Mucosa of rectum (tissue), 2 donors: ENCODE data around the gene RSPH9.

Experiments
- H3K27ac ChIP-seq, 2 donors: one replicate each; pipeline ENCODE4 v1.7.0; 2013; ENCODE audit warnings: inconsistent platforms in 2 of 2, low read depth in 2 of 2, low read length in 2 of 2
- H3K27me3 ChIP-seq, 2 donors: one replicate each; pipeline ENCODE4 v1.7.0; 2013; ENCODE audit warnings: low read length in 2 of 2; ENCODE audit not compliant: control insufficient read depth in 2 of 2, insufficient read depth in 2 of 2
- H3K36me3 ChIP-seq, 2 donors: one replicate each; pipeline ENCODE4 v1.7.0; 2013; ENCODE audit warnings: low read length in 2 of 2; ENCODE audit not compliant: control insufficient read depth in 2 of 2, insufficient read depth in 2 of 2
- H3K4me1 ChIP-seq, 2 donors: one replicate each; pipeline ENCODE4 v1.7.0; 2013; ENCODE audit warnings: low read length in 2 of 2, mild to moderate bottlenecking in 1 of 2; ENCODE audit not compliant: control insufficient read depth in 2 of 2, insufficient read depth in 2 of 2
- H3K4me3 ChIP-seq, 2 donors: one replicate each; pipeline ENCODE4 v1.7.0; 2013; ENCODE audit warnings: low read length in 2 of 2
- H3K9ac ChIP-seq, 2 donors: one replicate each; pipeline ENCODE4 v1.7.0; 2013; ENCODE audit warnings: low read length in 2 of 2, low read depth in 1 of 2, mild to moderate bottlenecking in 1 of 2
- H3K9me3 ChIP-seq, 2 donors: one replicate each; pipeline ENCODE4 v1.7.0; 2013; ENCODE audit warnings: low read length in 2 of 2; ENCODE audit not compliant: control insufficient read depth in 2 of 2
- donor health status: healthy.
- donor health status: Normal muscosa, but diverticular disease.

The RSPH9 gene

GRCh38 chr6:43667245-43668150, 22.7 kb downstream of the RSPH9 start:
- H3K4me3 ChIP-seq: peak overlapping the region in 1 of 2 donors; percentile 37
- no peaks in the 10 kb centered on the region for H3K9me3 ChIP-seq
- H3K4me1 ChIP-seq: peaks cover 42 to 44% of the 10 kb centered on the region in 2 donors
- peaks cover 13 to 15% of the 10 kb centered on the region in 2 donors for H3K36me3 ChIP-seq
- peak overlapping the region; percentile 14 to 41 for H3K9ac ChIP-seq
- H3K27me3 ChIP-seq: no peaks in the 10 kb centered on the region
- no peak overlapping the region for H3K27ac ChIP-seq

DNA sequence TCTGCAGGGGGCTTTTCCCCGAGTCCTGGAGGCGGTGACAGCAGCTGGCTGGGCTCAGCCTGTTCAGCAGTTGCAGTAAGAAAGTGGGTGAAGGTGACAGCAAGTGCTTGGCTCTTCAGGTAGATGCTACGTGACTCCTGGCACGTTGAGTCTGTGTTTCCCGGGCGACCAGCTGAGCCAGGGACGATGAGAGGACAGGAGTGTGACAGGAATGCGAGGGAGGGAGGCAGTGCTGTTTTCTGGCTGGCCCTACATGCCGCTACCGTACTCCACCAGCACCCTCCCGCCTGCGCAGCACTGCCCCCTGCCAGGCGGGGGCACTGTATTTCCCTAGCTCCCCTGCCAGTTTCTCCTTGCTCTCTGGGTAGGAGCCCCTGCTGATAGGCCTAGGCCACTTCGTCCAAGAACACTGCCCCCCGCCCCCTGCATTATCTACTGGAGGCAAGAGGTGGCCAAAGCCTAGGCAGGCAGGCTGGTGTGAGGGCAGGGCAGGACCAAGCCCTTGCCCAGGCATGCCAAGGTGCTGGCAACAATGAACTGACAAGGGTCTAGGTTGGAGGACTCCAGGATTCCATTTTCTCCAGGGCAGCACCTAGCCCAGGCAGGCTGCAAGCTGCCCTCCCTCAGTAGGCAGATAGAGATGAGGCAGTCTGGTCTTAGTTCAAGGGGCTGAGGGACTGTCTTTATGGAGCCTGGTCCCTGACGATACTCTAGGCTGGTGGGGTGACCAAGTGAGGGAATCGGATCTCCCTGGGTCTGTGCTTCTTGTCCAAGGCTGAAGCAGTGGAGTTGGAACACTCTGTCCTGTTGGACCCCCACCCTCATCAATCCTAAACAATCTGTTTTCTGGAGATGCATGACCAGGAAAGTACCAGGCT, 23.6 kb downstream of the RSPH9 start:
- Histone ChIP-seq H3K9ac (peak overlapping the region in 1 of 2 donors; percentile 14), H3K36me3 (peaks cover 13 to 18% of the 10 kb centered on the region in 2 donors), H3K27me3 (no peaks in the 10 kb centered on the region), H3K9me3 (no peaks in the 10 kb centered on the region), H3K27ac (peak overlapping the region; percentile 35 to 38), H3K4me3 (no peak overlapping the region), H3K4me1 (peaks cover 42 to 52% of the 10 kb centered on the region in 2 donors)

GRCh38 chr6:43669050-43669921, 24.4 kb downstream of the RSPH9 start:
- no peaks in the 10 kb centered on the region for H3K9me3 ChIP-seq
- peak overlapping the region in 1 of 2 donors; percentile 6 for H3K9ac ChIP-seq
- H3K4me1 ChIP-seq: peaks cover 42 to 54% of the 10 kb centered on the region in 2 donors
- peaks cover 22 to 27% of the 10 kb centered on the region in 2 donors for H3K36me3 ChIP-seq
- no peak overlapping the region for H3K4me3 ChIP-seq
- H3K27me3 ChIP-seq: no peaks in the 10 kb centered on the region
- peak overlapping the region; percentile 43 to 48 for H3K27ac ChIP-seq

- no peaks in the 10 kb centered on the region for H3K9me3 ChIP-seq
- no peak overlapping the region for H3K4me3 ChIP-seq
- no peaks in the 10 kb centered on the region for H3K27me3 ChIP-seq
- peaks cover 42 to 54% of the 10 kb centered on the region in 2 donors for H3K4me1 ChIP-seq
- peak overlapping the region; percentile 43 to 48 for H3K27ac ChIP-seq
- H3K9ac ChIP-seq: peak overlapping the region in 1 of 2 donors; percentile 6
- peaks cover 30 to 34% of the 10 kb centered on the region in 2 donors for H3K36me3 ChIP-seq
Observed at GRCh38 chr6:43669922-43670622, 25.2 kb downstream of the RSPH9 start.

GRCh38 chr6:43670623-43670986, 25.8 kb downstream of the RSPH9 start:
- Histone ChIP-seq H3K4me1 (peaks cover 42 to 54% of the 10 kb centered on the region in 2 donors), H3K27me3 (no peaks in the 10 kb centered on the region), H3K9me3 (no peaks in the 10 kb centered on the region), H3K27ac (peak overlapping the region in 1 of 2 donors; percentile 43), H3K4me3 (no peak overlapping the region), H3K9ac (no peak overlapping the region), H3K36me3 (peaks cover 35 to 40% of the 10 kb centered on the region in 2 donors)

DNA sequence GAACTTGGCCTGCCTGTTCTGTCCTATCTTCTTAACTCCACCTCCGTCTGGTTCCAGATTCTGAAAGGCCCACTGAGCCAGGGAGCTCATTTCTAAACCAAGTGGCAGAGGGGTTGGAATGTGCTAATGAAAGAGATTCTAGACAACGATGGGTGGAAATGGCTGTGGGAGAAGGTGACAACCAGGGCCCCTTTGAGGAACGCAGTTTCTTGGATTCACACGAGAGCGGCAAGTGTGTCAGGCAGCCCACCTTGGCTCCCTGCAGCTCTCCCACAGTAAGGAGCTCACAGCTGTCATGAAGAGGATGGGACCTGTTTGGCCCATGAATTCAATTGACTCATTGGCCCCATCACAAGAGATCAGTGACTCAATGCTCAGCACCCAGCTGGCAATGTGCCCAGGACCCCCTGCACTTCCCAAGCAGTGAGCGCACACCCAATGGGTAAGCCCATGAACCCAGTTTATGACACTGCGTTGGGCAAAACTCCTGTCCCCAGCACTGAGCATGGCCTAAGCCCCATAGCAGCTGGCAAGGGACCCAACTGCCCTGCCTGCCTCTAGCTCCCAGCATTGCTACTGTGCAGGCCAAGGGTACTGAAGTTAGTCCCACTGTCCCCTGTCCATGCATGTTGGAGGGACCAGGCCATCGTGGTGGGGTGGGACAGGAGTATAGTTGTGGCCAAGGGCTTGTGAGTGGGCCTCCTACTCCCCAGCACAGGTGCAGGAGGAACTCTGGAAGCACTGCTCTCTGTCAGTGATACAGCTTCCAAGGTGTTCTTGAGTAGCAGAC, 26.4 kb downstream of the RSPH9 start:
- Histone ChIP-seq H3K27me3 (no peaks in the 10 kb centered on the region), H3K9me3 (no peaks in the 10 kb centered on the region), H3K4me1 (peaks cover 42 to 54% of the 10 kb centered on the region in 2 donors), H3K27ac (peak overlapping the region; percentile 65 to 88), H3K36me3 (peaks cover 41 to 44% of the 10 kb centered on the region in 2 donors), H3K9ac (peak overlapping the region in 1 of 2 donors; percentile 41), H3K4me3 (no peak overlapping the region)

DNA sequence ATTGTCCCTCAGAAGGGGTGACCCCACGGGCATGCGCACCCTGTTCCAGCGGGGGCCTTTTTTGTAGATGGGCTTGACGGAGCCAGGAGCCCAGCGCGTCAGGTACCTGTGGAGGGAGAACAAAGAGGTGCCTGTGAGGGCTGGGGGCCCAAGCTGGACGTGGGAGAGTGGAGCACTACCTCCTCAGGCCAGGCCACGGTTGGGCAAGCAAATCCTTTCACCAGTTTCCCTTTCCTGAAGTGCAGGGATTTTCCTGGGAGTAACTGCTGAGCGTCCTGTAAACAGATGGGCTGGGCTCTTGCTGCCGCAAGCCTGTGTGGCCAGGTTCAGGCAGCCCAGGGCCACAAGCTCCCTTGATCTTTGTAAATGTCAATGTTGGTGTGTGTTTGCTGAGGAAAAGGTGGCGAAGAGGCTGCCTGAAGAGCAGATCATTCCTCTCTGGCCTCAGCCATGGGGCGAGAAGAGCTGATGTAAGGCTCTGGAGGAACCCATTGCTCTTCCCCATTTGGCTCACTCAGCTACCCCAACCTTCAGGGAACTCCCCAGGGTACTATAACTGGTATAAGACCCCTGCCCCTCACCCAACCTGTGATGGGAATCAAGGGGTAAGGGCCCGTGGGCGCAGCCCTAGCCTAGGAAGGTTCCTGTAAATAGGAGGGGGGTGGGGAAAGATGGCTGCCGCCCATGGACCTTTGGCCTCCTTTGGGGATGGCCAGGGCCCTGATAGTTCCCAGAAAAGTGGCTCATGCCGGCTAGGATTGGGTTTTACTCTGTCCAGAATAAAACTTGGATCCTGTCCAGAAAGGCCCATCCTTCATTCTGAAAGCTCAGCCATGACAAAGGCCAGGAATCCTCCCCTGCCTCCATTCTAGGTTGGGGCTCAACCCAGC, 27.2 kb downstream of the RSPH9 start:
- peak overlapping the region in 1 of 2 donors; percentile 41 for H3K9ac ChIP-seq
- H3K4me1 ChIP-seq: peaks cover 43 to 58% of the 10 kb centered on the region in 2 donors
- H3K9me3 ChIP-seq: no peaks in the 10 kb centered on the region
- peaks cover 48 to 52% of the 10 kb centered on the region in 2 donors for H3K36me3 ChIP-seq
- H3K27ac ChIP-seq: peak overlapping the region; percentile 65 to 88
- H3K4me3 ChIP-seq: no peak overlapping the region
- no peaks in the 10 kb centered on the region for H3K27me3 ChIP-seq

GRCh38 chr6:43673444-43674084, 28.7 kb downstream of the RSPH9 start:
- H3K9me3 ChIP-seq: no peaks in the 10 kb centered on the region
- H3K4me3 ChIP-seq: no peak overlapping the region
- H3K36me3 ChIP-seq: peaks cover 58 to 67% of the 10 kb centered on the region in 2 donors
- H3K9ac ChIP-seq: no peak overlapping the region
- H3K4me1 ChIP-seq: peaks cover 39 to 57% of the 10 kb centered on the region in 2 donors
- H3K27me3 ChIP-seq: no peaks in the 10 kb centered on the region
- peak overlapping the region in 1 of 2 donors; percentile 52 for H3K27ac ChIP-seq
